Natural killer cell (primary cell): Measurements from ENCODE around the gene RPL27. TPM values are rescaled to one million over a fixed set of nuclear protein-coding genes. Genes with fewer than 3 reads are reported as not detected.

Experiments used
- ATAC-seq, 3 donors: fragments of 150-1000 bp in 2 of 3; fragments of 200-7000 bp in 1 of 3; cut with Tn5 transposase; 1 replicate in 1 of 3; 2 replicates in 2 of 3; pipeline ENCODE4 v1.10.0; 2021; ENCODE audit warnings: mild to moderate bottlenecking in 2 of 3, moderate library complexity in 2 of 3
- DNase-seq, 2 donors: peaks; one replicate each; pipeline versions ENCODE4 v3.0.0 to v3.0.0-alpha.2; 2013 to 2021; ENCODE audit warnings: mixed read lengths in 1 of 2
- H3K27ac ChIP-seq: one replicate; pipeline ENCODE4 v1.5.1; 2013; ENCODE audit warnings: mild to moderate bottlenecking, low read length
- H3K27me3 ChIP-seq: one replicate; pipeline ENCODE4 v1.6.1; 2013; ENCODE audit warnings: low read length; ENCODE audit not compliant: control insufficient read depth, insufficient read depth
- H3K36me3 ChIP-seq: one replicate; pipeline ENCODE4 v1.6.1; 2013; ENCODE audit warnings: low read length; ENCODE audit not compliant: control insufficient read depth, insufficient read depth
- H3K4me1 ChIP-seq: one replicate; pipeline ENCODE4 v1.6.1; 2013; ENCODE audit warnings: low read length; ENCODE audit not compliant: control insufficient read depth, insufficient read depth
- H3K4me3 ChIP-seq: one replicate; pipeline ENCODE4 v1.5.1; 2013; ENCODE audit warnings: low read length
- H3K9me3 ChIP-seq: one replicate; pipeline ENCODE4 v1.6.1; 2013; ENCODE audit warnings: low read length; ENCODE audit not compliant: control insufficient read depth, insufficient read depth
- H3K27ac Mint-ChIP-seq, 2 donors: one replicate each; pipeline ENCODE4 v1.8.0; 2022; ENCODE audit warnings: mild to moderate bottlenecking in 2 of 2, mixed read lengths in 2 of 2, moderate library complexity in 1 of 2
- H3K27me3 Mint-ChIP-seq, 2 donors: one replicate each; pipeline ENCODE4 v1.8.0; 2022; ENCODE audit warnings: low read depth in 2 of 2, mixed read lengths in 2 of 2
- H3K36me3 Mint-ChIP-seq: one replicate; pipeline ENCODE4 v1.8.0; 2022; ENCODE audit warnings: mixed read lengths
- H3K4me1 Mint-ChIP-seq, 2 donors: one replicate each; pipeline ENCODE4 v1.8.0; 2022; ENCODE audit warnings: mixed read lengths in 2 of 2
- H3K4me3 Mint-ChIP-seq: one replicate; pipeline ENCODE4 v1.8.0; 2022; ENCODE audit warnings: mild to moderate bottlenecking, moderate library complexity, mixed read lengths
- H3K9me3 Mint-ChIP-seq, 2 donors: one replicate each; pipeline ENCODE4 v1.8.0; 2022; ENCODE audit warnings: mixed read lengths in 2 of 2
- WGBS: methylation state at CpG from one replicate; pipeline ENCODE4 v1.1.7; 2013; ENCODE audit warnings: missing lambda C conversion rate; ENCODE audit not compliant: insufficient coverage; 5-methylcytosine and 5-hydroxymethylcytosine counted together
- intact Hi-C: fragments of 100-400 bp; cut with micrococcal nuclease; formaldehyde crosslinking; loops from one replicate; pipeline ENCODE4 v1.14.2; 2022
- total RNA-seq, 4 donors: library from RNA; stranded (reverse); fragments of 120-200 nt in 1 of 4; gene quantifications; one replicate each; pipeline versions ENCODE4 v1.2.3 to v1.2.4, GENCODE V29; 2013 to 2022
- TF ChIP-seq, protein P1 (sequence below): fragments of 200-600 bp; IDR thresholded peaks from one replicate; pipeline ENCODE4 v1.8.0; 2022; ENCODE audit warnings: antibody characterized with exemption

The RPL27 gene
- total RNA-seq, 3 donors from 2014 or later (not counting 1 experiment from before 2014, with no cell fraction given), result 555 to 671 (median 608) TPM

DNA sequence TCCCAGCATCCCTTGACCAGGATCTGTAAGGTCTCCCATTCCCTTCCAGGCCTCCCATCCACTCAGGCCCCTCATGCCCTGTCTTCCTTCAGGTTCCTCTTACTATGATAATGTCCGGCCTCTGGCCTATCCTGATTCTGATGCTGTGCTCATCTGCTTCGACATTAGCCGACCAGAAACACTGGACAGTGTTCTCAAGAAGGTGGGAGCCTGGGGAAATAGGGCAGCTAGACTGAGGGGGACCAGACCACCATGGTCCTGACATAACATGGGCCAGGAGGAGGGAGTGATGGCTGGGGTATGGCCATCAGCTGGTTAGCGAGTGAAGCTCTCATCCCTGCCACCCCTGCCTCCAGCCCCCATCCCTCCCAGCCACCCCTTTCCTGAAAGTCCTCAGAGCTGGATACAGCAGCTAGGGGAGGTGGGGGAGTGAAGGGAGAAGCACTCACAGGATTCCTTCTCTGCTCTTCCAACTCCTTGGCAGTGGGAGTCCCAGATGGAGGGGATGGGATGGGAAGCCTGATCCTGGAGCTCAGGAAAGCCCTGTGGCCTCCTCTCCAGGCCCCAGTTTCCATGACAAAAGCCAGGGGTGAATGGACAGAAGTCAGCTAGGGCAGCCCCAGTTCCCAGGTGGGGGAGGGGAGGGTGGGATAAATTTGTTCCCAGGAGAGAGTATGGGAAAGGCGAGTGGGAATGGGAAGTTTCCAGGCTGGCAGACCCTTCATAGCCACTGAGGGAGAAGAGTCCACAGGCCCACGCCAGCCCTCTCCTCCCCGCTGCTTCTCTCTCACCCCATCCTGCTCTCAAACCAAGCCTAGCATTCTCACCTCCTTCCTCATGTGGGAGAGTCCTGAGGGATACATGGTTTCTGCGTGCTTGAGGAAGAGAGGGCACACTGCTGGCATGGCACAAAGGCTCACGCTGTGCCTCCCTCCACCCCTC lies 29.1 kb downstream of the RPL27 start:
- peak overlapping the region; percentile 54 for H3K4me3 Mint-ChIP-seq
- H3K36me3 Mint-ChIP-seq, result no peaks in the 10 kb centered on the region
- H3K9me3 Mint-ChIP-seq, result no peaks in the 10 kb centered on the region
- intact Hi-C loops, result loop anchor here (10.0 kb wide), 3 partner anchors 97 to 337 kb away; partner anchors contain the start of gene BRCA1
- Histone ChIP-seq H3K9me3 (no peaks in the 10 kb centered on the region), H3K27ac (no peak overlapping the region), H3K4me1 (peaks cover 23% of the 10 kb centered on the region), H3K27me3 (no peaks in the 10 kb centered on the region), H3K4me3 (no peak overlapping the region), H3K36me3 (no peaks in the 10 kb centered on the region)
- peak overlapping the region in 1 of 2 donors; percentile 54 for H3K27ac Mint-ChIP-seq
- DNase-seq (no peak), ATAC-seq (no peak)
- 92% methylated on average over 7 of the region's 9 CpGs for WGBS
- TF ChIP-seq, protein P1, sequence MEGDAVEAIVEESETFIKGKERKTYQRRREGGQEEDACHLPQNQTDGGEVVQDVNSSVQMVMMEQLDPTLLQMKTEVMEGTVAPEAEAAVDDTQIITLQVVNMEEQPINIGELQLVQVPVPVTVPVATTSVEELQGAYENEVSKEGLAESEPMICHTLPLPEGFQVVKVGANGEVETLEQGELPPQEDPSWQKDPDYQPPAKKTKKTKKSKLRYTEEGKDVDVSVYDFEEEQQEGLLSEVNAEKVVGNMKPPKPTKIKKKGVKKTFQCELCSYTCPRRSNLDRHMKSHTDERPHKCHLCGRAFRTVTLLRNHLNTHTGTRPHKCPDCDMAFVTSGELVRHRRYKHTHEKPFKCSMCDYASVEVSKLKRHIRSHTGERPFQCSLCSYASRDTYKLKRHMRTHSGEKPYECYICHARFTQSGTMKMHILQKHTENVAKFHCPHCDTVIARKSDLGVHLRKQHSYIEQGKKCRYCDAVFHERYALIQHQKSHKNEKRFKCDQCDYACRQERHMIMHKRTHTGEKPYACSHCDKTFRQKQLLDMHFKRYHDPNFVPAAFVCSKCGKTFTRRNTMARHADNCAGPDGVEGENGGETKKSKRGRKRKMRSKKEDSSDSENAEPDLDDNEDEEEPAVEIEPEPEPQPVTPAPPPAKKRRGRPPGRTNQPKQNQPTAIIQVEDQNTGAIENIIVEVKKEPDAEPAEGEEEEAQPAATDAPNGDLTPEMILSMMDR, result no peak
- peaks cover 10 to 14% of the 10 kb centered on the region in 2 donors for H3K4me1 Mint-ChIP-seq
- no peaks in the 10 kb centered on the region for H3K27me3 Mint-ChIP-seq

DNA sequence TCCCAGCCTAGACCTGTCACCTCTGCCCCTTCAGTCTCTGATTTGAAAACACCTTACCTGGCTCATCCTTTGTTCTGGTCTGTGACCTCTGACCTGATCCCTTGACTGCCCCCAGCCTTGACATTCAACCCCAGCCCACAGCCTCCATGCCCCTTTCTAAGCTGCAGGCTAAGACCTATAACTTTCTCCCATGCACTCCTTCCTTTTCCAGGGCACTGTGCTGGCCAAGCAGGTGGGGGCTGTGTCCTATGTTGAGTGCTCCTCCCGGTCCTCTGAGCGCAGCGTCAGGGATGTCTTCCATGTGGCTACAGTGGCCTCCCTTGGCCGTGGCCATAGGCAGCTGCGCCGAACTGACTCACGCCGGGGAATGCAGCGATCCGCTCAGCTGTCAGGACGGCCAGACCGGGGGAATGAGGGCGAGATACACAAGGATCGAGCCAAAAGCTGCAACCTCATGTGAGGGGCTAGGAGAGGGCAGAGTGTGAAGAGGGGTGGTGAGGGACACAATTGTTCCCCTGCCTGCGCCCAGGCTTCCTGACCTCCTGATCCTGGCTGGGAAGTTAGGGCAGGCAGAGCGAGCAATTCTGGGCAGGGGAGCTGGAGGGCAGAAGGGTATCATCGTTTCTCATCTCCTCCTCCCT lies 30.1 kb downstream of the RPL27 start:
- Histone ChIP-seq H3K36me3 (no peaks in the 10 kb centered on the region), H3K27ac (no peak overlapping the region), H3K27me3 (no peaks in the 10 kb centered on the region), H3K4me1 (peaks cover 16% of the 10 kb centered on the region), H3K4me3 (no peak overlapping the region), H3K9me3 (no peaks in the 10 kb centered on the region)
- Mint-ChIP-seq H3K4me3 (no peak overlapping the region), H3K36me3 (no peaks in the 10 kb centered on the region), H3K27me3 (no peaks in the 10 kb centered on the region), H3K9me3 (no peaks in the 10 kb centered on the region), H3K27ac (peak overlapping the region in 1 of 2 donors; percentile 54), H3K4me1 (peaks cover 10 to 14% of the 10 kb centered on the region in 2 donors)
- TF ChIP-seq, protein P1, result no peak
- no peak for ATAC-seq
- WGBS, result 94% methylated on average over 15 of the region's 17 CpGs
- no peak for DNase-seq
- intact Hi-C loops, result loop anchor here (10.0 kb wide), 3 partner anchors 96 to 336 kb away; partner anchors contain the start of gene BRCA1

DNA sequence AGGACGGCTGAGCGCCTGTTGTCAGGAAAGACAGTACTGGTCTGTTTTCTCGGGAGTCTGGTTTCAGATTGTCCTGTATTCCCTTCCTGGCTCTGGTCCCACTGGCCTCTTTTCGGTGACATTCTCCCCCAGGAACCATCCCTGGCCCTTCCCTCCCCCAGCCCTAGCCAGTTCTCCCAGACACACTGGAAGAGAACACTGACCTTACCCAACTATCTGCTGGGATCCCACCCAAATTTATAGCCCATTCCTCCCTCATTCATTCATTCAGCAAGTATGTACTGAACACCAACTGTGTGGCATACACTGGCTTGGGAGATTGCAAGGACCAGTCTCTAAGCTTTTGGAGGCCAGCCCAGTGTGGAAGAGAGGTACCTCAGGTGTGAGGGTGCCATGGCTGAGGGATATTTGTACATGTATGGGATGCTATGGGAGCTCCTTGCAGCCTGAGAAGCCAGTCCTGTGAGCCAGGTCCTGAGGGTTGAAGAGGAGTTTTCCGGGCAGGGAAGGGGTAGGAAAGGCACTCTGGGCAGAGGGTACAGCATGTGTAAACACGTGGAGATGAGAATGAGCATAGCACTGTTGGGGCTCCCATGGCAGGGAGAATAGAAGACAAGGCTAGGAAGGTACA lies 32.0 kb downstream of the RPL27 start:
- H3K4me3 Mint-ChIP-seq, result no peak overlapping the region
- ATAC-seq (no peak), DNase-seq (no peak)
- peaks cover 0 to 4% of the 10 kb centered on the region in 2 donors for H3K4me1 Mint-ChIP-seq
- H3K27me3 Mint-ChIP-seq, result no peaks in the 10 kb centered on the region
- no peak overlapping the region for H3K4me3 ChIP-seq
- H3K9me3 Mint-ChIP-seq, result no peaks in the 10 kb centered on the region
- H3K27ac Mint-ChIP-seq, result no peak overlapping the region
- H3K36me3 ChIP-seq, result no peaks in the 10 kb centered on the region
- WGBS, result 84% methylated on average over 6 of the region's 6 CpGs
- H3K4me1 ChIP-seq, result peaks cover 2% of the 10 kb centered on the region
- H3K27ac ChIP-seq, result no peak overlapping the region
- intact Hi-C loops, result loop anchor here (5.0 kb wide), 1 partner anchor 52 kb away; no protein-coding TSS in a partner anchor
- no peaks in the 10 kb centered on the region for H3K9me3 ChIP-seq
- TF ChIP-seq, protein P1, result no peak
- no peaks in the 10 kb centered on the region for H3K27me3 ChIP-seq
- no peaks in the 10 kb centered on the region for H3K36me3 Mint-ChIP-seq
